ENCODE results near the gene JAKMIP1.
A peak's percentile ranks its signal among the peaks of the same experiment; 100 is the strongest.
"Not testable (repeated sequence)": the region's sequence is repeated elsewhere in the genome, so short reads cannot be mapped to it uniquely, and the experiment has no call there.

The JAKMIP1 gene

GRCh38 chr4:6028168-6028567 is 172.2 kb downstream of the JAKMIP1 start:
- no peak for DNase-seq

GRCh38 chr4:6027392-6027791 is 173.0 kb downstream of the JAKMIP1 start:
- no peak for DNase-seq

GRCh38 chr4:6024313-6024960 is 175.9 kb downstream of the JAKMIP1 start:
- DNase-seq: no peak

- no peak for DNase-seq
Observed at GRCh38 chr4:6023731-6024130, 176.6 kb downstream of the JAKMIP1 start.

GRCh38 chr4:6022607-6023288 is 177.6 kb downstream of the JAKMIP1 start:
- DNase-seq: no peak

- DNase-seq: no peak
Observed at GRCh38 chr4:6021831-6022606, 178.3 kb downstream of the JAKMIP1 start.

GRCh38 chr4:6020613-6021012 is 179.7 kb downstream of the JAKMIP1 start:
- DNase-seq: no peak

- peak; percentile 36 for DNase-seq
Observed at GRCh38 chr4:6019316-6020263, 180.8 kb downstream of the JAKMIP1 start.

GRCh38 chr4:6018331-6018730 is 182.0 kb downstream of the JAKMIP1 start, which contains the start of gene C4orf50:
Gene C4orf50 (minus strand): TSS chr4:6018431.
- DNase-seq: no peak

- no peak for DNase-seq
Observed at GRCh38 chr4:6017800-6018199, 182.5 kb downstream of the JAKMIP1 start.

- no peak for DNase-seq
Observed at GRCh38 chr4:6017030-6017429, 183.3 kb downstream of the JAKMIP1 start.

GRCh38 chr4:6013564-6013963 is 186.8 kb downstream of the JAKMIP1 start:
- DNase-seq: no peak

- DNase-seq: no peak
Observed at GRCh38 chr4:6012200-6012599, 188.1 kb downstream of the JAKMIP1 start.

- no peak for DNase-seq
Observed at GRCh38 chr4:6011686-6012085, 188.7 kb downstream of the JAKMIP1 start.

GRCh38 chr4:6011271-6011671 is 189.1 kb downstream of the JAKMIP1 start:
- no peak for DNase-seq

- no peak for DNase-seq
Observed at GRCh38 chr4:6010789-6011188, 189.6 kb downstream of the JAKMIP1 start.

GRCh38 chr4:6009452-6009851 is 190.9 kb downstream of the JAKMIP1 start:
- no peak for DNase-seq

GRCh38 chr4:6008766-6009385 is 191.5 kb downstream of the JAKMIP1 start:
- DNase-seq: no peak

- DNase-seq: no peak
Observed at GRCh38 chr4:6008092-6008551, 192.2 kb downstream of the JAKMIP1 start.

GRCh38 chr4:6005175-6005574 is 195.2 kb downstream of the JAKMIP1 start:
- DNase-seq: no peak

GRCh38 chr4:6003485-6003884 is 196.9 kb downstream of the JAKMIP1 start:
- not testable (repeated sequence) for DNase-seq

GRCh38 chr4:6002926-6003325 is 197.4 kb downstream of the JAKMIP1 start:
- no peak for DNase-seq
